Ishikawa (cell line): ENCODE results near the gene CFAP119.

Experiments
- CEBPB ChIP-seq: IDR thresholded peaks from 2 replicates; pipeline ENCODE4 v1.6.1; 2012
- EGR1 ChIP-seq: IDR thresholded peaks from 2 replicates; pipeline ENCODE4 v1.6.1; 2012
- EP300 ChIP-seq: IDR thresholded peaks from 2 replicates; pipeline ENCODE4 v1.6.1; 2012; ENCODE audit warnings: borderline replicate concordance
- FOXM1 ChIP-seq: IDR thresholded peaks from 2 replicates; pipeline ENCODE4 v1.6.1; 2012; ENCODE audit warnings: low read depth, borderline replicate concordance
- RAD21 ChIP-seq: IDR thresholded peaks from 2 replicates; pipeline ENCODE4 v1.6.1; 2012; ENCODE audit warnings: low read depth
- REST ChIP-seq: IDR thresholded peaks from 2 replicates; pipeline ENCODE4 v1.6.1; 2012; ENCODE audit warnings: low read depth, mild to moderate bottlenecking
- TAF1 ChIP-seq: IDR thresholded peaks from 2 replicates; pipeline ENCODE4 v1.6.1; 2012; ENCODE audit warnings: low read depth, mild to moderate bottlenecking
- TEAD4 ChIP-seq: IDR thresholded peaks from 2 replicates; pipeline ENCODE4 v1.6.1; 2012
- YY1 ChIP-seq: IDR thresholded peaks from 2 replicates; pipeline ENCODE4 v1.6.1; 2012; ENCODE audit warnings: low read depth
- ZBTB7A ChIP-seq: IDR thresholded peaks from 2 replicates; pipeline ENCODE4 v1.6.1; 2012; ENCODE audit warnings: low read depth
- TF ChIP-seq, protein P1 (sequence below): IDR thresholded peaks from 2 replicates; pipeline ENCODE4 v1.6.1; 2012
- TF ChIP-seq, protein P2 (sequence below): IDR thresholded peaks from 2 replicates; pipeline ENCODE4 v1.6.1; 2012

DNA sequence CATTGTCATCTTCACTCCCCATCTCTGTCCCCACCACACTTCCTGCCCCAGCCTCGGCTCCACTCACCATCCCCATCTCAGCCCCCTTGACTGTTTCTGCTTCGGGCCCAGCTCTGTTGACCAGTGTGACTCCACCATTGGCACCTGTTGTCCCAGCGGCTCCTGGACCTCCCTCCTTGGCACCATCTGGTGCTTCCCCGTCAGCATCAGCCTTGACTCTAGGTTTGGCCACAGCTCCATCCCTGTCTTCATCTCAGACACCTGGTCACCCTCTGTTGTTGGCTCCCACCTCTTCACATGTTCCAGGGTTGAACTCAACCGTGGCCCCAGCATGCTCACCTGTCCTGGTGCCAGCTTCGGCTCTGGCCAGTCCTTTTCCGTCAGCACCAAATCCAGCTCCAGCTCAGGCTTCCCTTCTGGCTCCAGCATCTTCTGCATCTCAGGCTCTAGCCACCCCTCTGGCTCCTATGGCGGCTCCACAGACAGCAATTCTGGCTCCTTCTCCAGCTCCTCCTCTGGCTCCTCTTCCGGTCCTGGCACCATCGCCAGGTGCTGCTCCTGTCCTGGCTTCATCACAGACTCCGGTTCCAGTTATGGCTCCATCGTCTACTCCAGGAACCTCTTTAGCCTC lies 38.0 kb downstream of the CFAP119 start:
- TF ChIP-seq EGR1 (no peak), TAF1 (no peak), EP300 (no peak), REST (no peak), YY1 (no peak), TEAD4 (no peak), RAD21 (no peak), CEBPB (no peak), ZBTB7A (no peak), FOXM1 (no peak)
- TF ChIP-seq, protein P1, sequence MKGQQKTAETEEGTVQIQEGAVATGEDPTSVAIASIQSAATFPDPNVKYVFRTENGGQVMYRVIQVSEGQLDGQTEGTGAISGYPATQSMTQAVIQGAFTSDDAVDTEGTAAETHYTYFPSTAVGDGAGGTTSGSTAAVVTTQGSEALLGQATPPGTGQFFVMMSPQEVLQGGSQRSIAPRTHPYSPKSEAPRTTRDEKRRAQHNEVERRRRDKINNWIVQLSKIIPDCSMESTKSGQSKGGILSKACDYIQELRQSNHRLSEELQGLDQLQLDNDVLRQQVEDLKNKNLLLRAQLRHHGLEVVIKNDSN = no peak
- TF ChIP-seq, protein P2, sequence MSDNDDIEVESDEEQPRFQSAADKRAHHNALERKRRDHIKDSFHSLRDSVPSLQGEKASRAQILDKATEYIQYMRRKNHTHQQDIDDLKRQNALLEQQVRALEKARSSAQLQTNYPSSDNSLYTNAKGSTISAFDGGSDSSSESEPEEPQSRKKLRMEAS = no peak
